K562 (cell line): ENCODE results near the gene PIP4K2A. TPM values are rescaled to one million over a fixed set of nuclear protein-coding genes. Genes with fewer than 3 reads are reported as not detected.

Experiments used
- HBP1 ChIP-seq: fragments of 450-650 bp; formaldehyde crosslinking; IDR thresholded peaks from 2 replicates; pipeline ENCODE4 v1.4.0; 2022; ENCODE audit warnings: missing genetic modification characterization
- HNRNPK ChIP-seq: fragments of 200-400 bp; formaldehyde crosslinking; IDR thresholded peaks from one replicate; pipeline ENCODE4 v1.6.1; 2018; ENCODE audit warnings: mild to moderate bottlenecking, low read depth, low read length; ENCODE audit not compliant: poor library complexity, severe bottlenecking
- LEF1 ChIP-seq: fragments of 450-650 bp; IDR thresholded peaks from 2 replicates; pipeline ENCODE4 v1.6.1; 2016; ENCODE audit warnings: mild to moderate bottlenecking
- MYBL2 ChIP-seq, 2 experiments: fragments of 450-650 bp in 1 of 2; sonication (generic) in 1 of 2; formaldehyde crosslinking in 1 of 2; IDR thresholded peaks; 2 replicates each; pipeline versions ENCODE4 v1.6.1 to v1.8.1; 2017 to 2022; ENCODE audit warnings: borderline replicate concordance in 1 of 2, inconsistent platforms in 1 of 2, low read depth in 1 of 2, mild to moderate bottlenecking in 1 of 2, missing genetic modification reagents in 1 of 2, moderate library complexity in 1 of 2
- NCOR1 ChIP-seq: fragments of 450-650 bp; IDR thresholded peaks from 2 replicates; pipeline ENCODE4 v1.6.1; 2016; ENCODE audit warnings: mild to moderate bottlenecking, moderate library complexity
- NFE2 ChIP-seq: IDR thresholded peaks from 2 replicates; pipeline ENCODE4 v1.6.1; 2014; ENCODE audit warnings: antibody characterized with exemption, low read depth
- NFIC ChIP-seq: fragments of 450-650 bp; IDR thresholded peaks from 2 replicates; pipeline ENCODE4 v1.6.1; 2017; ENCODE audit warnings: mild to moderate bottlenecking, inconsistent platforms
- PHF20 ChIP-seq: fragments of 450-650 bp; IDR thresholded peaks from 2 replicates; pipeline ENCODE4 v1.6.1; 2018; ENCODE audit not compliant: partially characterized antibody
- PHTF2 ChIP-seq: fragments of 250-450 bp; sonication (Bioruptor Pico); IDR thresholded peaks from 2 replicates; pipeline ENCODE4 v1.5.0; 2021; ENCODE audit warnings: mild to moderate bottlenecking
- PKNOX1 ChIP-seq: fragments of 450-650 bp; IDR thresholded peaks from 2 replicates; pipeline ENCODE4 v1.6.1; 2016
- PTRF ChIP-seq: fragments of 450-650 bp; IDR thresholded peaks from 2 replicates; pipeline ENCODE4 v1.6.1; 2016; ENCODE audit warnings: mild to moderate bottlenecking, missing genetic modification characterization, missing compliant biosample characterization
- RBFOX2 ChIP-seq: fragments of 200-400 bp; formaldehyde crosslinking; IDR thresholded peaks from 2 replicates; pipeline ENCODE4 v1.6.1; 2017; ENCODE audit warnings: low read depth, mild to moderate bottlenecking, low read length, moderate library complexity
- RBM39 ChIP-seq: fragments of 200-400 bp; formaldehyde crosslinking; optimal IDR thresholded peaks from 2 replicates; pipeline ENCODE3; 2018; ENCODE audit warnings: low read depth, low read length
- STAG1 ChIP-seq: sonication (generic); formaldehyde crosslinking; IDR thresholded peaks from 2 replicates; pipeline ENCODE4 v1.5.0; 2020; ENCODE audit warnings: missing genetic modification reagents, borderline replicate concordance
- STAT5A ChIP-seq: IDR thresholded peaks from 2 replicates; pipeline ENCODE4 v1.6.1; 2012; ENCODE audit warnings: low read length, inconsistent platforms, borderline replicate concordance
- ZNF133 ChIP-seq: fragments of 250-450 bp; sonication (Bioruptor Pico); IDR thresholded peaks from 2 replicates; pipeline ENCODE4 v1.4.0; 2020; ENCODE audit warnings: mild to moderate bottlenecking
- ZNF146 ChIP-seq: IDR thresholded peaks from one replicate; pipeline ENCODE4 v1.6.1; 2018; ENCODE audit warnings: missing compliant biosample characterization; ENCODE audit not compliant: unreplicated experiment
- ZNF407 ChIP-seq: fragments of 450-650 bp; IDR thresholded peaks from 2 replicates; pipeline ENCODE4 v1.6.1; 2016; ENCODE audit warnings: low read depth
- ZNF696 ChIP-seq: fragments of 250-450 bp; sonication (Bioruptor Pico); conservative IDR thresholded peaks from 2 replicates; pipeline ENCODE4 v1.4.0; 2020; ENCODE audit warnings: mild to moderate bottlenecking, moderate library complexity
- ZNF764 ChIP-seq: fragments of 250-450 bp; sonication (Bioruptor Pico); IDR thresholded peaks from 2 replicates; pipeline ENCODE4 v1.4.0; 2020; ENCODE audit warnings: low read depth, mild to moderate bottlenecking, moderate library complexity
- polyA plus RNA-seq, 8 experiments: library from polyadenylated mRNA; depleted of rRNA in 4 of 8; stranded (reverse) in 5 of 8; unstranded in 3 of 8; fragments of >200 nt; fragmentation: Nextera tagmentation in 2 of 8; fragmentation: Illumina TruSeq in 1 of 8; extraction: Ambion mirVana in 2 of 8; extraction: Trizol in 1 of 8; gene quantifications; 2 replicates each; pipeline versions ENCODE4 v1.2.1 to v1.2.3, GENCODE V29; 2011 to 2014; ENCODE audit warnings: inconsistent platforms in 1 of 8, missing spikeins in 1 of 8
- total RNA-seq, 7 experiments: library from RNA; depleted of rRNA in 6 of 7; stranded (reverse); fragments of >200 nt in 6 of 7; fragmentation: Illumina TruSeq in 2 of 7; extraction: Trizol in 2 of 7; gene quantifications; 2 replicates each; pipeline versions ENCODE4 v1.2.1 to v1.2.3, GENCODE V29; 2011 to 2021; ENCODE audit warnings: low replicate concordance in 1 of 7

Gene PIP4K2A
- total and polyA plus RNA-seq, 9 of the 15 experiments (the other 6 are each of a cell fraction or from before 2014, with no cell fraction given): 35.6 to 117 (median 71.9) TPM

DNA sequence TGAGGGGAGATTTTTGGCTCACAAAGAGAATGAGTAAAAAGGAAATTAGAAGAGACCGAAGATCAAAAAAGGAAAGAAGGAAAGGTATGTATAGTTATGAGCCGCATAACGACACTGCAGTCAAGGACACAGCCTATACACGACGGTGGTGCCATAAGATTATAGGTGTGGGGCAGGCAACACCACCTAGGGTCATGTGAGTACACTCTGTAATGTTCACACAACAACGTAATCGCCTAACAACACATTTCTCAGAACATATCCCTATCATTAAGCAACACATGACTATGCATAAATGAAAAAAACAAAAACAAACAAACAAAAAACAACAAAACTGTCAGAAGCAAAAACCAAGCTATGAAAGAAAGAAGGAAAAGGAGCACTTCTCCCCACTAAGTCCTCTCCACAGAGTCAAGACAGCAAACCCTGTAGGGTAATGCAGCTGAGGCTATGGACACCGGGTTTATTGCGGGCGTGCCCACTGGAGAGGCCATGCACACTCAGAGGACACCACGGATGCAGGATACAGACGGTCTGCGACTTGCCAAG is 45.1 kb downstream of the PIP4K2A start (continued):
- TF ChIP-seq ZNF407 (no peak; the same call in 1 of the 2 replicates), ZNF146 (CRISPR knock-in tag) (no peak), PHF20 (no peak), HBP1 (no peak), PKNOX1 (no peak), RBM39 (no peak), RBFOX2 (no peak), STAT5A (peak; percentile 43; the same call in 1 of the 2 replicates), NFE2 (peak; percentile 74), LEF1 (no peak; the same call in none of the 2 replicates), NFIC (no peak), PTRF (tag) (no peak), NCOR1 (peak; percentile 72), ZNF696 (CRISPR knock-in tag) (no peak), PHTF2 (CRISPR knock-in tag) (no peak), ZNF133 (CRISPR knock-in tag) (no peak), ZNF764 (CRISPR knock-in tag) (no peak), STAG1 (CRISPR knock-in tag) (no peak), MYBL2 (IDR thresholded peaks at IDR 0.05; ENCODE audit: low read depth) (no peak), MYBL2 (CRISPR knock-in tag; IDR thresholded peaks at IDR 0.05; ENCODE audit: borderline replicate concordance) (no peak), HNRNPK (no peak)
